Measurements from ENCODE around the gene KLF4.

Gene KLF4

GRCh38 chr9:107455425-107456135, 34.0 kb downstream of the KLF4 start:
- no peak for DNase-seq (ENCODE audit: low read depth in 1 of 2, low spot score in 1 of 2)

DNA sequence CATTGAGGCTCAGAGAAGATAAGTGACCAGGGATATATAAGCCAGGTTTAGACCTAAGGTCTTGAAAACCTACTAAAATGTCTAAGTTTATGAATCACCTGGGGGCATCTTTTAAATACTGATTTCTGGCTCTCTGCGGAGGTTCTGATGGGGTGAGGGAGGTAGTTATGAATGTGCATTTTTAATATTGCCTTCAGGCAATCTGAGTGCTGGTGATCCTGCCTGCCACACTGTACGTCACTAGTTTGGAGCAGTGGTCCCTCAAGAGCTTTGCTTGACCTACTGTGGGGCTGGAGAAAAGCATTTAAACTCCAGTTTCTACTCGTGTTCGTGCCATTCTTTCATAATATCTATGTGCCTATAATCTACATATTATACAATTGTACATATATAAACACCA, 36.1 kb downstream of the KLF4 start:
- no peak for DNase-seq (ENCODE audit: low read depth in 1 of 2, low spot score in 1 of 2)

DNA sequence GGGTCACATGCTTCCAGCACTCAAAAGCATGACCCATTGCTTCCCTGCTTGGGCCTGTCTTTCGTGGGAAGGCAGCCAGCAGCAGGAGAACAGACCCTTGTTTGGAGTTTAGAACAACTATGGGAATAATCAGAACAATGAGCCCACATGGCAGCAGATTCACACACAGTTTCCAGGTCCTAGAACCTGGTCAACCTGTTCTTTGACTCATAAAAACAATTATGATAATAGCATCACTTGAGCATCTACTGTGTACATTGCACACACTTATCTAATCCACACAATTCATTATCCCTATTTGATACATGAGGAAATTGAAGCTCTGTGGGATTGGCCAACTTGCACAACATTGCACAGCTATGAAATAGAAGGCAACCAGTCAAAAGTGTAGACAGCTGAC, 41.7 kb downstream of the KLF4 start:
- no peak for DNase-seq (ENCODE audit: low read depth in 1 of 2, low spot score in 1 of 2)

GRCh38 chr9:107447081-107447480, 42.5 kb downstream of the KLF4 start:
- no peak for DNase-seq (ENCODE audit: low read depth in 1 of 2, low spot score in 1 of 2)

GRCh38 chr9:107446491-107446890, 43.1 kb downstream of the KLF4 start:
- DNase-seq (ENCODE audit: low read depth in 1 of 2, low spot score in 1 of 2) = no peak

DNA sequence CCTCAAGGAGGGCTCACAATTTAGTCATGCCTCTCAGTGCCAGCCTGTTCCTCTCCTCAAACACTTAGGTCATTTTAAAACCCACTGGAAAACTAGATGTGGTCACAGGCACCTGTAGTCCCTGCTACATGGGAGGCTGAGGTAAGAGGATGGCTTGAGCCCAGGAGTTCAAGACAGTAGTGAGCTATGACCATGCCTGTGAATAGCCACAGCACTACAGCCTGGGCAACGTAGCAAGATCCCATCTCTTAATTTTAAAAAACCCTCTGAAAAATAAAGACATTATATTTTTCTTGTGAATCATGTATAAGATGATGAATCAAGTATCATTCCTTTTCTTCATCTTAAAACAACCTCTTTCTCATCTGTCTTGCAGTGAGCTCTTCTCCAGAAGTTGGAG, 45.8 kb downstream of the KLF4 start:
- DNase-seq (ENCODE audit: low read depth in 1 of 2, low spot score in 1 of 2) = no peak

GRCh38 chr9:107439991-107440456, 49.5 kb downstream of the KLF4 start:
- no peak for DNase-seq (ENCODE audit: low read depth in 1 of 2, low spot score in 1 of 2)

GRCh38 chr9:107438211-107439031, 51.1 kb downstream of the KLF4 start:
- no peak for DNase-seq (ENCODE audit: low read depth in 1 of 2, low spot score in 1 of 2)

DNA sequence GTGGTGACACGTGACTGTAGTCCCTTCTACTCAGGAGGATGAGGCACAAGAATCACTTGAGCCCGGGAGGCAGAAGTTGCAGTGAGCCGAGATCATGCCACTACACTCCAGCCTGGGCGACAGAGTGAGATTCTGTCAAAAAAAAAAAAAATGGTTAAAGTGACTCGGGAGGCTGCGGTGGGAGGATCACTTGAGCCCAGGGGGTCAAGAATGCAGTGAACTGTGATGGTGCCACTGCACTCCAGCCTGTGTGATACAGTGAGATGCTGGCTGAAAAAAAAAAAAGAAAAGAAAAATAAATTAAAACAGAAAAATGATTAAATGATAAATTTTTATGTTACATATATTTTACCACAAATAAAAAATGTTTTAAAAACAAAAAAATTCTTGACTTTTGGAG, 51.9 kb downstream of the KLF4 start:
- no peak for DNase-seq (ENCODE audit: low read depth in 1 of 2, low spot score in 1 of 2)

GRCh38 chr9:107435415-107435814, 54.2 kb downstream of the KLF4 start:
- no peak for DNase-seq (ENCODE audit: low read depth in 1 of 2, low spot score in 1 of 2)

All from activated T-helper 1 cell treated with anti-CD3 and anti-CD28 coated beads, Interleukin-2, amount 50 U/mL, for 16 hours (primary cell).